HG03175 (cell line): Measurements from ENCODE around the gene RRAS2.

ENCODE experiments used
- ATAC-seq: cut with Tn5 transposase; IDR thresholded peaks from one replicate; pipeline ENCODE4 v1.9.1; 2021; ENCODE audit warnings: mild to moderate bottlenecking, moderate library complexity; ENCODE audit not compliant: unreplicated experiment

RRAS2 gene

GRCh38 chr11:14230407-14230806 is 128.6 kb downstream of the RRAS2 start:
- ATAC-seq, result no peak

GRCh38 chr11:14229472-14229871 is 129.5 kb downstream of the RRAS2 start:
- no peak for ATAC-seq

GRCh38 chr11:14228356-14228755 is 130.6 kb downstream of the RRAS2 start:
- no peak for ATAC-seq
